H1 (cell line): ENCODE measurements around the gene IQCH. TPM values are rescaled to one million over a fixed set of nuclear protein-coding genes. Genes with fewer than 3 reads are reported as not detected.

Experiments
- CHD7 ChIP-seq: fragments of 300-600 bp; sonication (generic); IDR thresholded peaks from 2 replicates; pipeline ENCODE4 v1.7.1; 2012; ENCODE audit warnings: low read length, moderate library complexity, mild to moderate bottlenecking, inconsistent platforms; ENCODE audit not compliant: insufficient replicate concordance
- E2F6 ChIP-seq: IDR thresholded peaks from 2 replicates; pipeline ENCODE4 v1.6.1; 2012; ENCODE audit warnings: inconsistent platforms
- EZH2 ChIP-seq: fragments of 200-600 bp; sonication (generic); IDR thresholded peaks from 2 replicates; pipeline ENCODE4 v1.7.1; 2012; ENCODE audit warnings: low read depth, mild to moderate bottlenecking, moderate library complexity, low read length, inconsistent platforms; ENCODE audit not compliant: severe bottlenecking
- KDM4A ChIP-seq: IDR thresholded peaks from one replicate; pipeline ENCODE4 v1.7.1; 2012; ENCODE audit warnings: low read depth, mild to moderate bottlenecking, moderate library complexity, low read length, inconsistent platforms; ENCODE audit not compliant: severe bottlenecking
- MAX ChIP-seq: IDR thresholded peaks from 2 replicates; pipeline ENCODE4 v1.6.1; 2012; ENCODE audit warnings: inconsistent platforms
- RBBP5 ChIP-seq: IDR thresholded peaks from 2 replicates; pipeline ENCODE4 v1.7.1; 2012; ENCODE audit warnings: low read depth, mild to moderate bottlenecking, inconsistent platforms, low read length, moderate library complexity, borderline replicate concordance
- RXRA ChIP-seq: IDR thresholded peaks from 2 replicates; pipeline ENCODE4 v1.6.1; 2011; ENCODE audit warnings: low read depth, mild to moderate bottlenecking, low read length, moderate library complexity; ENCODE audit not compliant: insufficient read depth
- SP1 ChIP-seq: IDR thresholded peaks from 2 replicates; pipeline ENCODE4 v1.6.1; 2011; ENCODE audit warnings: low read depth, low read length
- SP4 ChIP-seq: IDR thresholded peaks from 2 replicates; pipeline ENCODE4 v1.6.1; 2012; ENCODE audit warnings: low read length, inconsistent platforms
- TCF12 ChIP-seq: IDR thresholded peaks from 2 replicates; pipeline ENCODE4 v1.6.1; 2011; ENCODE audit warnings: low read depth, mild to moderate bottlenecking, low read length
- TEAD4 ChIP-seq: IDR thresholded peaks from 2 replicates; pipeline ENCODE4 v1.6.1; 2012; ENCODE audit warnings: low read depth, low read length, inconsistent platforms, mixed read lengths
- polyA plus RNA-seq, 7 experiments: library from polyadenylated mRNA; depleted of rRNA in 3 of 7; stranded (reverse) in 5 of 7; unstranded in 2 of 7; fragments of >200 nt in 5 of 7; fragments of 200-250 nt in 2 of 7; gene quantifications; 1 replicate in 5 of 7; 2 replicates in 1 of 7; 4 replicates in 1 of 7; pipeline versions ENCODE4 v1.2.1 to v1.2.3, GENCODE V29; 2011 to 2013; ENCODE audit warnings: missing spikeins in 2 of 7, mixed read lengths in 2 of 7
- total RNA-seq: library from RNA; stranded (reverse); fragmentation: NEBNext Ultra II Directional; extraction: Animal tissue kit (Norgen Biotek cat#: 25700); gene quantifications from 2 replicates; pipeline ENCODE4 v1.2.1, GENCODE V29; 2021

The IQCH gene
- total and polyA plus RNA-seq, 2 of the 8 experiments (the other 6 are each of a cell fraction or from before 2014, with no cell fraction given), result 0.60 to 1.9 TPM

DNA sequence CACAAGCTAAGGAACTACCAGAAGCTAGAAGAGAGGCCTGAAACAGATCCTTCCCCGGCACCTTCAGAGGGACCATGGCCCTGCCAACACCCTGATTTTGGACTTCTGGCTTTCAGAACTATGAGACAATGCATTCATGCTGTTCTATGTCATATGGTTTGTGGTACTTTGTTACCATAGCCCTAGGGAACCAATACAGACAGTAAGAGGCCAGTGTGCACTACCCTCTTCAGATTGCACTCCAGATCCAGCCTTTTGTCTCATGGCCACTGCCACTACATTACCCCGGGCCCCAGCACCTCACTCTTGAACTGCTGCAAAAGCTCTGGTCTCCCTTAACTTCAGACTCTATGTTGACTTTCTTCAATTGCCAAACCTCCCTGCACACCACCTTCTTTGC lies 24.1 kb upstream of the IQCH start (continued):
- TF ChIP-seq CHD7 (no peak), TEAD4 (no peak), KDM4A (no peak), SP1 (no peak), SP4 (no peak), TCF12 (no peak), E2F6 (no peak), EZH2 (no peak), RBBP5 (no peak), MAX (no peak), RXRA (no peak)
